HG02938 (cell line): ENCODE results near the gene MGMT.

Source experiments
- ATAC-seq: cut with Tn5 transposase; IDR thresholded peaks from one replicate; pipeline ENCODE4 v1.9.1; 2021; ENCODE audit warnings: mild to moderate bottlenecking, moderate library complexity; ENCODE audit not compliant: unreplicated experiment

MGMT gene

DNA sequence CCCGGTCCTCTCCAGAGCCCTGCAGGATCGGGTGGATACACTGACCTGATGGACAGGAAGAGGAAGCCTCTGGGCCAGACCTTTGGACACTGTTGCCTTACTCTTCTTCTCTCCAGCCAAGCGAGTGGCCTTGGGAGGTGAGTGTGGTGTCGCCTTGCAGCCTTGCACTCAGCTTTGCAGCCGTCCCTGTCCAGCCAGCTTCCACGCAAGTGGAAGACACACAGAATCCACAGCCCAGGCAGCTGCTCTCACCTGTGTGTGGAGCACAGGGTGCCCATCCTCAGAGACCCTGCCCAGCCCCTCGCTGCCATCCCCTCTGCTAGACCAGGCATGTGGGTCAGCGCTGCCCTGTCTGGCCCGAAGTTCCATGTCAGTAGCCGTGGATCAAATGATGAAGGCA, 258.0 kb downstream of the MGMT start:
- no peak for ATAC-seq

- no peak for ATAC-seq
Measured at GRCh38 chr10:129725482-129725881, 258.4 kb downstream of the MGMT start.

DNA sequence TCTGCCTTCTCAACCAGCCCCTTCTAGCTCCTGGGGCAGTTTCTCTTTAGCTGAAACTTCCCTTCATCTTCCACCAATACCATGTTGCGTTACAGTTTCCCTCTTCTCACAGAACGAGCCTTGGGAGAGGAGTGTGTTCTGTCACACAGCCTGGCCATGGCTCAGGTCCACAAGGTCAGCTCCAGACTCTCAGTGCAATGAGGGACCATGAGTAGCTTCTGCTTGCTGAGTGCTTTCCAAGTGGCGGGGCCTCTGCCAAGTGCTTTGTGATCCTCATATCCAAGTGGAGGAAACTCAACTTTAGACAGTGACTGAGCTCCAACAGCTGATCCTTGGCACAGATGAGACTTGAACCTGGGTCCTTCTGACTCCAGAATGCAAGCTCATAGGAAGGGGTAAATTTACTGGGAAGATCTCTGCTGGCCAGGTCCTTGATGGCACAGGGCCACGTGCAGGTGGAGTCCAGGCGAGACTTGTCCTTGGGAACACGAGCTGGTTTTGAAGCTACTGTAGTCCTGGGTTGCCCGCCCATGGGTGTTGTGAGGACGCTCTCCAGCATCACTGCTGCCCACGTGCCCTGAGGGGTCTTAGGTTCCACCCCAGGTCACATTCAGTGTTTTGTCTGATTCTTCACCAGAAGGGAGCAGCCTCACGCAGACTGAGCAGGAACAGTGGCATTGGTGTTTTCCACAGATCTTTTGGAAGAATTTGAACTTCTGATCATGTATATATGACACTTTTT, 259.0 kb downstream of the MGMT start:
- ATAC-seq = no peak

DNA sequence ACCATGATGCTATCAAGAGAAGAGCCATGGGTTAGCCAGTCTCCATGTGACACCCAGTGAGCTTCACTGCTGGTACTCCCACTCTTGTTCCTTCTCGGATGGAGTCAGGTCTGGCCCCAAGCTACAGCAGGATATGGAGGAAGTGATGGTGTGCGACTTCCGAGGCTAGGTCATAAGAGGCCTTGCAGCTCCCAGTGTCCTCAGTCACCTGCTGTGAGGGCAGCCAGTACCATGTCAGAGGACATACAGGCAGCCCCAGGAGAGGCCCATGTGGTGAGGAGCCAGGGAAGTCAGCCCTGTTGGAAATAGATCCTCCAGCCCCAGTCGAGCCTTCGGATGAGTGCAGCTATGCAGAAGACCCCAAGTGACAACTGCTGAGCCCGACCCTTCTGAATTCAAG, 260.0 kb downstream of the MGMT start:
- no peak for ATAC-seq

- ATAC-seq = no peak
Measured at GRCh38 chr10:129727495-129727894, 260.5 kb downstream of the MGMT start.

DNA sequence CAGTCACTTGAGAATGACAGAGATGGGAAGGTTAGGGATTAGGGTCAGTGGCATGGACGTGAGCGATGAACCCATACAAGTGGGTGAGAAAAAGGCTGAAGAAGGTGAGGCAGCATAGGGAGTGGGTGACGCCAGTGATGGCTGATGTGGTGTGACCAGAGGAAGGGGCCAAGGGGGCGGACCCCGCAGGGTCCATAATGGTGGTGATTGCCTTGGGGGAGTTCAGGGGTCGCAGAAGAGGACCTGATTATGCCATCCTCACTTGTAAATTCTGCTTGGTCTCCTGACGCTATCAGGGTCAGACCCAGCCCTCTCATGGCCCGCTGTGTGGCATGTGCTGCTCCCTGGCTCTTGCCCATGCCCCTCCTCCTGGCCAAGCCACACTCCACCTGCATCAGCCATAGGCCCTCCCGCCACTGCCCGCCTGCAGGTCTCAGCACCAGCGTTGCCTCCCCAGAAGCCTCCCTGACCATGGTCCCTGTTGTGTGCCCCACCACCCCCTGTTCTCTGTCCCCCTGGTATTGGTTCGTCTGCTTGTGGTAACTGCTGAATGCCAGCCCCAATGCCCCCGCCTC, 261.3 kb downstream of the MGMT start:
- ATAC-seq = no peak

DNA sequence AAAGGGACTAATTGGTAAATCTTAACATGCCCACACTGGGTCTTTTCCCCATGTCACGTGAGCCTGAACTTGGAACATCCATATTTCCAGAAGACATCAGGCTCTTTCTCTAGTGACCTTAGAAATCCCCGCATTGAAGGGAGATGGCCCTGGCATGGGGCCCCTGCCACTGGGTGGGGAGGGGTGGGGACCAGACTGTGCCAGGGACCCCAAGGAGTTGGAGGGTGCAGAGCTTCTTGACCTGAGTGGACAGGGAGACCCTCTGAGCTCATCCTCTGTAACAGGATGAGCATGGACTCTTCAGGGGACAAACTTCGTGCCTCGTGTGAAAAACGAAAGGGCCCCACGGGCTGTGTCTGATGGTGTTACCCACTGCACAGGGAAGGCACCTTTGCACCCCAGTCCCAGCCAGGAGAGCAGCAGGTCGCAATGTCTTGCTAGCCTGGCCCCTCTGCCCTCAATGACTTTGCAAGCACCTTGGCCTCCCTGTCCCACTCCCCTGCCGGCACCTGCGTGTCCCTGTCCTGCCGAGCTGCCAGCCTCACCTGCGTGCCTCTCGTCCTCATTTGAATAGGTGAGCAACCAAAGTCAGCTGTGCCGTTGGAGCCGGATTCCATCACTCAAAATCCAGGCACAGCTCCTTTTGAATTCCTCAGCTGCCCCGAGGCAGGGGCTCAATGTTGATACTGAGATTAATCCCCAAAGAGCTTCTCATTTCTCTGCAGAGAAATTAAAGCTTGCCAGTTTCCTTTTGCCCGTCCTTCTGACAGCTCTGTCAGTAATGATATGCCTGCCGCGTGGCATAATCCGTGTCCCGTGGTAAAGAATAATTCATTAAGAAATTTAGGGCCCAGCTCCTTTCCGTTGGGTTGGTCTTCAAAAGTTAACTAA, 262.1 kb downstream of the MGMT start:
- ATAC-seq = no peak

DNA sequence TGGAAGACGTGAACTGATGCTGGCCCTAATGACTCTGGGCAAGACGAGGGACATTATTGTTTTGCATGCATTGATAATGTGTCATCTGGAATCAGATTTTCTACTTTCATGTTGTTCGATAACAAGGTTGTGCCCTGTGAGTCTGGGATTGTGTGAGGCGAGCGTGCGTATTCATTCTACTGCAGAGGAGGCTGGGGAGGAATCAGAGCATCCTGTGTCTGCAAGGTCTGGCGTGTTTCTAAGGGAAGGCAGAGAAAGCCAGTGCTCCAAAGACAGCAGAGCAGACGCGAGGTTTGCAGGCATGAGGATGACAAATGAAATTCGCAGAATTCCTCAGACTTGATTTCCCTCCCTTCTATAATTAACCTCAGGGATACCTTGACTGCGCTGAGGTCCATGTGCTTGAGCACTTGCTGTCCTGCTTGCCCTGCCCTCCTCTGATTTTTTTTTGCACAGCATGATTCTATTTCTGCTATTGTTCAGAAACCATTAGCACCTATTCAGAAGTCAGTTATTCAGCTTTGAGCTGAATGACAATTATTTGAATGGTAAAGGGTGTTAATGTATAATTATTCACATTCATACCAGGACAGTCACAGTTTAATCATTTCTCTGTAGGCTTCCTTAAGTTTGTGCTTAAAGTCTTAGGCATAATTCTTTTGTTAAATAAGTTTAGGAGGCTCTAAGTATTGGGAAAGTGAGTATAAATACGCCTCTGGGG, 263.4 kb downstream of the MGMT start:
- ATAC-seq = no peak

DNA sequence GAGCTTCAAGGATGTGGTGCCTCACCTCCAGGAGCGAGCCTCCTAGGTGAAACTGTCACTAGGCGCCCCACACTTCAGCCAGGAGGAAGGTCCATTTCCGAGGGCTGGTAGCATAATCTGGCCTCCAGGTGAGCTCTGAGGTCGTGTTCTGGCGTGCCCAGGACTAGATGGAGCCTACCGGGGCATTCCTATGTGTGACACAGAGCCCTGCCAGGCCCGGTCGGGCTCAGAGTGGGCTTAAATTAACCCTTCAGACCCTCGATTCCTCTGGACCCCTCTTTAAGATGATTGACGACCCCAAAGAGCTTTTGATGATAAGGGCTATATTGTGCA, 263.9 kb downstream of the MGMT start:
- ATAC-seq = no peak

- no peak for ATAC-seq
Measured at GRCh38 chr10:129740532-129741279, 273.7 kb downstream of the MGMT start.

DNA sequence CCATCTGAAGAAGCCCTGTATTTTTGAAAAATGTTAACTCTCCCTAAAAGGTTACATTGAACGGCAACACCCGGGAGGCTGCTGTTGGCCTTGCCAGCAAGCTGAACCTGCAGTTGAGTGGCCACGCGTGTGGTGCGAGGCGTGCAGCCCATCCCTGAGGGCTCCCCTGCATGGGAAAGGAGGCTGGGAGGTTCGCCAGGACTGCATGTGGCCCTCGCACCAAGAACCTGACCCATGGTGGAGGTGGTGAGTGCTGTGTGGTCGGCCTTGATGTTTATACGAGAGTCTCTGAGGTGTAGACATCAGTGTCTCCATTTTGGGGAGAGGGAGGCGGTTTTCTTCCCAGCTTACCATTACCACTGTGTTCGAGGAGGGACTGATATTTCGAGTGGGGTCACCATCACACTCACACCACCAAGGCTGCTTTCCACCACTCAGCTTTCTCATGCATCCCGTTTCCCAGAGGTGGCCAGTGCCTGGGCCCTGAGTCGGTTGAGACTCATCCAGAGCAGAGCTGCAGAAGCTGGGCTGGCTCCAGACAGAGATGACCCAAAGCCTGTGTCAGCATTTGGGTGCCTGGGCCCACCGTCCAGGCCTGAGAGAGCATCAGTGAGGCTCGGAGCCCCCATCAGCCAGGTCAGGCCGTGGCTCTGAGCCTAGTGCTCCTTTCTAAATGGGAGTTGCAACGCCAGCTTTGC, 274.4 kb downstream of the MGMT start:
- no peak for ATAC-seq

DNA sequence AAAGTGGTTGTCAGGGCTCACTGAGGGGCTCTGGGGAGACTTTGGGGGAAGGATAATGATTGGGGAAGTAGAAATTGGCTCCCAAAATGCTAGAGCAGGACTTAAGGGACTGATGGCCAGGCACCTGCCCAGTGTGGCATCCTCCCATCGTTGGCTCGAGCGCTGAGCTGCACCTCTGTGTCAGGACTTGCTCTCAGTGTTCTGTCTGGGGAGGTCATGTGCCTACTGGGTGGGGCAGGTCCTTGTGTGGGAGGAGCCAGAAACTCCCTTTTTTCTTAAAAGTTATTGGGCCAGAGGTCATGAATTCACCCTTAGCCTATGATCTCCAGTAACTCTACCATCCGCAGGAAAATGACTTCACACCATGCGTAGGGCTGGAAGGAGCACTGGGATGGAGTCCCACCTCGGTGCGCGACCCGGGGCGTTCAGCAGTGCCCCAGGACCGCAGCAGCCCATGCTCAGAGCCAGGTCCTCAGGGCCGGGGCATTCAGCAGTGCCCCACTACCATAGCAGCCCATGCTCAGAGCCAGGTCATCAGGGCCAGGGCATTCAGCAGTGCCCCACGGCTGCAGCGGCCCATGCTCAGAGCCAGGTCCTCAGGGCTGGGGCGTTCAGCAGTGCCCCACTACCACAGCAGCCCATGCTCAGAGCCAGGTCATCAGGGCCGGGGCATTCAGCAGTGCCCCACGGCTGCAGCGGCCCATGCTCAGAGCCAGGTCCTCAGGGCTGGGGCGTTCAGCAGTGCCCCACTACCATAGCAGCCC, 275.1 kb downstream of the MGMT start:
- no peak for ATAC-seq

- ATAC-seq = no peak
Measured at GRCh38 chr10:129742742-129743550, 275.9 kb downstream of the MGMT start.

DNA sequence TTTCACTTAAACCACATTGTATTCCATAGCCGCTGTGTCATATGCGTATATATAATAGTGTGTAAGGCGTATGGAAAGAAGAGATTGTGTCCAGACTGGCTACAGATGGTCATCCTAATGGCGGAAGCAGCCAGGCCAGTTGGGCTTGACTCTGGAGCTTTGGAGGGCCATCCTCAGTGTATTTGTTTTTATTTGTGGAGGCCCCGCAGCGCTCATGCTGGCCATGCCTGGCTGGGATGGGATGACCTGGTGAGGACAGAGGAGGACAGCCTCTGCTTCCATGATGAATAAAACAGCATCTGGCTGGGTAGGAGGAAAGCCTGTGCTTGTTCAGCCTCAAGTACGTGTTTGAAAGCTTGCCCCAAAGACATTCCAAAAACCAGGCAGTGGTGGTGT, 276.7 kb downstream of the MGMT start:
- ATAC-seq = no peak

DNA sequence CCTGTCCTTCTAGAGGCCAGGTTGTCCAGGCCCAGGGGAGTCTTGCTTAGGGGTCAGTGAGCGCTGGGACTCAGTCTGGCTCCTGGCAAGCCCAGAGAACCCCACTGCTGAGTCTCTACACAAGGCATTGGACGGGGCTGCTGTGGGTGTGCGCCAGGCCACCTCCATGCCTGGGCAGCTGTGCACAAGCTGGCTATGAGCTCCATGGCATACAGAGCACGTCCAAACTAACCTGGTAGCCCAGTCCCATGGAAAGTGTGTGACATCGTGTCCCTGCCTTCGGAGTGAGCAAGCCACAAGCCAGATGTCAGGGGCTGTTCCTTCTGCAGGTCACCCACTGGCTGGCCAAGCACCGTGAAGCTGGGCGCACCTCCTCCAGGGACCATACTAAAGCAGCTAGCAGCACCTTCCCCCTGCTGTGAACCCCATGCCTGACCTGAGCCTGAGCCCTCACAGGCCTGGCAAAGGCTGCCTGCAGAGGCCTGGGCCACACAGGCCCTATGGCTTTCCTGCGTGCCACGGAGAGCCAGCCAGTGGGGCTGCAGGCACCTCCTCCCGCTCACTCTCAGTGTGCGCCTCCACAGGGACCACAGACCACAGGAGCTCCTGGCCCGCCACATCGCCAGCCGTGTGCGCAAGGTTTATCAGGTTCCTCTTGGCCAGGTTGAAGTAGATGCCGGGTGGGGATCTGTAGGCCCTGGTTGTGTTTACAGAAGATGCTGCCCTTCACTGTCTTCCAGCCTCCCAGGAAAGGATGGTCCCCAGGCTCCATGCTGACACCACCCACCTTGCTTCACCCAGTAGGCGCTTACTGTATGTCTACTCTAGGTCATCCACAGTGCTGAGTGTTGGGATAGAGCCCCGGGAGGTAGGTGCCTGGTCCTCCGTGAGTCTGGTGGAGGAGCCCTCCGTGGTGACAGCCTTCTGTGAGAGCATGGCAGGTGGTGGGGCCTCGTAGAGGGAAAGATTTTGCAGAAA, 277.4 kb downstream of the MGMT start:
- ATAC-seq = no peak

DNA sequence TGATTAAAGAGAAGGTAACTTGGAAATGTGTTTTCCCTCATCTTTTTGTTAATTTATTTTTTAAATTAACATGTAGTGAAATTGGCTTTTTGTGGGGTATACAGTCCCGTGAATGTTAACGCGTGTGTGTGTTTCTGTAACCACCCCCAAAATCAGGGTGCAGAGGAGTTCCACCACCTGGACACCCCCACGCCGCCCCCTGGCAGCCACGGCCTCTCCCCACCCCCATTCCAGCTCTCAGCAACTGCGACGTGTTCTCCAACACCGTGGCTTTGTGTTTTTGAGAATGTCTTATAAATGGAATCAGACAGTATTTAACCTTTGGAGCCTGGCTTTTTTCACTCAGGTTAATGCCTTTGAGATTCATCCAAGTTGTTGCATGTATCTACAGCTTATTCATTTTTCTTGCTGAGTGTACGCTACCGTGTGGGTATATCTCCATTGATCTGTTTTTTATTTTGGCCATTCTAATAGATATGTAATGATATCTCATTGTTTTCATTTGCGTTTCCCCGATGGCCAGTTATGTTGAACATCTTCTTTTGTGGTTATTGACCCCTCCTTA, 278.2 kb downstream of the MGMT start:
- ATAC-seq = no peak
